ENCODE data around the gene SCO2.

DNA sequence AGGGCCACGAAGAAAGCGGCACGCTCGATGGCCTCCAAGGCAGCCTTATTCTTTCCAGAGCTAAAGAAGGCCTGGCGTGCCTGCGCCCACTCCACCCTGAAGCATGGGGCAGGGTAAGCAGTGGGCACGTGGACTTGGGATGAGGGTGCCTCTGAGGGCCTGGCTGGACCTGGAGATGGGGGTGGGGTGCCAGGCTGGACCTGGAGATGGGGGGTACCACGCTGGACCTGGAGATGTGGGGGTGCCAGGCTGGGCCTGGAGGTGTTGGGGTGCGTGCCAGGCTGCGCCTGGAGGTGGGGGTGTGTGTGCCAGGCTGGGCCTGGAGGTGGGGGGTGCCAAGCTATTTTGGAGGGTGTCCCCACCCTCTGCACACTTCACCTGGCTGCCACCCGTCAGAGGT is 47.6 kb upstream of the SCO2 start:
- TF ChIP-seq EZH2phosphoT487 (IDR thresholded peaks at IDR 0.05; ENCODE audit: borderline replicate concordance, low read depth, low read length), result no peak
- TF ChIP-seq, protein P1, sequence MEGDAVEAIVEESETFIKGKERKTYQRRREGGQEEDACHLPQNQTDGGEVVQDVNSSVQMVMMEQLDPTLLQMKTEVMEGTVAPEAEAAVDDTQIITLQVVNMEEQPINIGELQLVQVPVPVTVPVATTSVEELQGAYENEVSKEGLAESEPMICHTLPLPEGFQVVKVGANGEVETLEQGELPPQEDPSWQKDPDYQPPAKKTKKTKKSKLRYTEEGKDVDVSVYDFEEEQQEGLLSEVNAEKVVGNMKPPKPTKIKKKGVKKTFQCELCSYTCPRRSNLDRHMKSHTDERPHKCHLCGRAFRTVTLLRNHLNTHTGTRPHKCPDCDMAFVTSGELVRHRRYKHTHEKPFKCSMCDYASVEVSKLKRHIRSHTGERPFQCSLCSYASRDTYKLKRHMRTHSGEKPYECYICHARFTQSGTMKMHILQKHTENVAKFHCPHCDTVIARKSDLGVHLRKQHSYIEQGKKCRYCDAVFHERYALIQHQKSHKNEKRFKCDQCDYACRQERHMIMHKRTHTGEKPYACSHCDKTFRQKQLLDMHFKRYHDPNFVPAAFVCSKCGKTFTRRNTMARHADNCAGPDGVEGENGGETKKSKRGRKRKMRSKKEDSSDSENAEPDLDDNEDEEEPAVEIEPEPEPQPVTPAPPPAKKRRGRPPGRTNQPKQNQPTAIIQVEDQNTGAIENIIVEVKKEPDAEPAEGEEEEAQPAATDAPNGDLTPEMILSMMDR (conservative IDR thresholded peaks at IDR 0.05; ENCODE audit: low read length), result no peak

Data from OCI-LY7 (cell line).